Duodenal mucosa (tissue), 2 donors: ENCODE data around the gene SNRPA1.
"Not testable (repeated sequence)": the region's sequence is repeated elsewhere in the genome, so short reads cannot be mapped to it uniquely, and the experiment has no call there.

Experiments
- H3K27ac ChIP-seq: one replicate; pipeline ENCODE4 v1.7.0; 2013; ENCODE audit warnings: low read depth, low read length
- H3K27me3 ChIP-seq, 2 donors: one replicate each; pipeline ENCODE4 v1.7.0; 2013; ENCODE audit warnings: low read length in 2 of 2, control low read depth in 1 of 2; ENCODE audit not compliant: insufficient read depth in 2 of 2, control insufficient read depth in 1 of 2
- H3K36me3 ChIP-seq, 2 donors: one replicate each; pipeline ENCODE4 v1.7.0; 2013; ENCODE audit warnings: low read length in 2 of 2, control low read depth in 1 of 2; ENCODE audit not compliant: insufficient read depth in 2 of 2, control insufficient read depth in 1 of 2
- H3K4me1 ChIP-seq, 2 donors: one replicate each; pipeline ENCODE4 v1.7.0; 2013; ENCODE audit warnings: low read length in 2 of 2, control low read depth in 1 of 2; ENCODE audit not compliant: insufficient read depth in 2 of 2, control insufficient read depth in 1 of 2
- H3K4me3 ChIP-seq, 2 donors: one replicate each; pipeline ENCODE4 v1.7.0; 2013; ENCODE audit warnings: low read length in 2 of 2, low read depth in 1 of 2
- H3K9ac ChIP-seq, 2 donors: one replicate each; pipeline ENCODE4 v1.7.0; 2013; ENCODE audit warnings: low read length in 2 of 2, low read depth in 1 of 2
- H3K9me3 ChIP-seq, 2 donors: one replicate each; pipeline ENCODE4 v1.7.0; 2013; ENCODE audit warnings: low read length in 2 of 2, control low read depth in 1 of 2; ENCODE audit not compliant: control insufficient read depth in 1 of 2

The SNRPA1 gene

GRCh38 chr15:101294731-101295606 lies at the start of gene SNRPA1:
SNRPA1 (minus strand) TSS chr15:101295248; CDS start chr15:101295178, 70 bp downstream.
- Histone ChIP-seq H3K27me3 (no peaks in the 10 kb centered on the region), H3K4me3 (peak within 1 kb of the TSS; percentile 96 to 97), H3K4me1 (peaks cover 19 to 20% of the 10 kb centered on the region in 2 donors)

DNA sequence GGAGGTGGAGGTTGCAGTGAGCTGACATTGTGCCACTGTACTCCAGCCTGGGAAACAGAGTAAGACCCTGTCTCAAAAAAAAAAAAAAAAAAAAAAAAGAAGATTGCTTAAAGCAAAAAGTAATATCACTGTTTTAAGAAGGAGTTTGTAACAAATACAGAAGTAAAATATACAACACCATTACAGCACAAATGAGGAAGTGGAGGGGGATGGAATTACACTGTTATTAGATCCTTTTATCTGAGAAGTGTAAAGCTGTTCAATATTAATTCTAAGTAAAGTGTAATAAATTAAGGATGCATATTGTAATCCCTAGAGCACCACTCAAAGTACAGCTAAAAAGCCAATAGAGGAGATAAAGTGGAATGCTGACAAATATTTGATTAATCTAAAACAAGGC lies 47.0 kb upstream of the SNRPA1 start:
- peaks cover 4 to 8% of the 10 kb centered on the region in 2 donors for H3K4me1 ChIP-seq
- no peak overlapping the region for H3K27ac ChIP-seq
- no peaks in the 10 kb centered on the region for H3K9me3 ChIP-seq
- H3K4me3 ChIP-seq: no peak overlapping the region
- no peak overlapping the region for H3K9ac ChIP-seq
- peaks cover 0 to 3% of the 10 kb centered on the region in 2 donors for H3K27me3 ChIP-seq
- H3K36me3 ChIP-seq: no peaks in the 10 kb centered on the region

More at GRCh38 chr15:101294731-101295606, at the start of gene SNRPA1:
- Histone ChIP-seq H3K9ac (peak within 1 kb of the TSS; percentile 92 to 94), H3K9me3 (no peaks in the 10 kb centered on the region), H3K27ac (peak within 1 kb of the TSS; percentile 86), H3K36me3 (peaks cover 4 to 9% of the 10 kb centered on the region in 2 donors)

GRCh38 chr15:101338502-101339057 lies 43.5 kb upstream of the SNRPA1 start:
- Histone ChIP-seq H3K36me3 (no peaks in the 10 kb centered on the region), H3K27me3 (no peaks in the 10 kb centered on the region), H3K4me3 (no peak overlapping the region), H3K9me3 (peaks cover 4 to 5% of the 10 kb centered on the region in 2 donors), H3K9ac (no peak overlapping the region), H3K27ac (no peak overlapping the region), H3K4me1 (no peaks in the 10 kb centered on the region)

- no peaks in the 10 kb centered on the region for H3K36me3 ChIP-seq
- no peak overlapping the region for H3K9ac ChIP-seq
- no peaks in the 10 kb centered on the region for H3K4me1 ChIP-seq
- peaks cover 4 to 5% of the 10 kb centered on the region in 2 donors for H3K9me3 ChIP-seq
- H3K27ac ChIP-seq: no peak overlapping the region
- no peak overlapping the region for H3K4me3 ChIP-seq
- H3K27me3 ChIP-seq: no peaks in the 10 kb centered on the region
Observed at GRCh38 chr15:101337976-101338375, 42.9 kb upstream of the SNRPA1 start.

DNA sequence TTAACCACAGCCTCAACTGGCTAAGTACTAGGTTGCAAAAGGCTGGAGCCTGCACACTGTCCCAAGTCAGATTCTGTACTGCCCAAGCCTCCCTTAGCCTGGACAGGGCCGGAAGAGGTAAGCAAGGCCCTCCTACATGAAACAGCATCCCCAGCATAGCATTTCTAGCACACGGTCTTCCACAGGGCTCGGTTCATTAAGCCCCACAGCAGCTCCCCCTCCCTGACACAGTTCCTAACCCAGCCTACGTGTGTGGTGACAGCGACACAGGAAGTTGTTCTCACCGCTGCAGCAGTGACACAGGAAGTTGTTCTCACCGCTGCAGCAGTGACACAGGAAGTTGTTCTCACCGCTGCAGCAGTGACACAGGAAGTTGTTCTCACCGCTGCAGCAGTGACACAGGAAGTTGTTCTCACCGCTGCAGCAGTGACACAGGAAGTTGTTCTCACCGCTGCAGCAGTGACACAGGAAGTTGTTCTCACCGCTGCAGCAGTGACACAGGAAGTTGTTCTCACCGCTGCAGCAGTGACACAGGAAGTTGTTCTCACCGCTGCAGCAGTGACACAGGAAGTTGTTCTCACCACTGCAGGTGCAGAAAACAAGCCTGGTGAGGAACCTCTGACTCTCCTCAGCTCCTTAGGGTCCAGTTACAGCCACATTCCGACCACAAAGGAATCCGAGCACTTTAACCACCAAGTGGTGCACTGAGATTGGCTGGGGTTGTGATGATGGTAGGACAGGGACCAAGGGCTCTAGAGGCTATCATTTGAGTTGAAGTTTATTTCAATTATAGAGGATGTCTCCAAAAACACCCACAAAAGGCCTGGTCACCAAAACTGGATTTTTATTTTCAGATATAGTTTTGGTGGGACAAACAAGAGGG lies 39.1 kb upstream of the SNRPA1 start:
- not testable (repeated sequence) for H3K9ac ChIP-seq, H3K27ac ChIP-seq, H3K36me3 ChIP-seq

GRCh38 chr15:101332061-101332467 lies 37.0 kb upstream of the SNRPA1 start:
- H3K4me1 ChIP-seq: no peaks in the 10 kb centered on the region
- H3K36me3 ChIP-seq: no peaks in the 10 kb centered on the region
- H3K4me3 ChIP-seq: no peak overlapping the region
- H3K27me3 ChIP-seq: no peaks in the 10 kb centered on the region
- no peak overlapping the region for H3K27ac ChIP-seq
- H3K9ac ChIP-seq: no peak overlapping the region
- peaks cover 4 to 5% of the 10 kb centered on the region in 2 donors for H3K9me3 ChIP-seq

More for the DNA sequence above, 39.1 kb upstream of the SNRPA1 start:
- H3K27me3 ChIP-seq, H3K4me1 ChIP-seq, H3K9me3 ChIP-seq: not testable (repeated sequence)
- H3K4me3 ChIP-seq: peak overlapping the region in 1 of 2 donors; percentile 37

- H3K9ac ChIP-seq: no peak overlapping the region
Observed at GRCh38 chr15:101329867-101330380, 34.9 kb upstream of the SNRPA1 start.

DNA sequence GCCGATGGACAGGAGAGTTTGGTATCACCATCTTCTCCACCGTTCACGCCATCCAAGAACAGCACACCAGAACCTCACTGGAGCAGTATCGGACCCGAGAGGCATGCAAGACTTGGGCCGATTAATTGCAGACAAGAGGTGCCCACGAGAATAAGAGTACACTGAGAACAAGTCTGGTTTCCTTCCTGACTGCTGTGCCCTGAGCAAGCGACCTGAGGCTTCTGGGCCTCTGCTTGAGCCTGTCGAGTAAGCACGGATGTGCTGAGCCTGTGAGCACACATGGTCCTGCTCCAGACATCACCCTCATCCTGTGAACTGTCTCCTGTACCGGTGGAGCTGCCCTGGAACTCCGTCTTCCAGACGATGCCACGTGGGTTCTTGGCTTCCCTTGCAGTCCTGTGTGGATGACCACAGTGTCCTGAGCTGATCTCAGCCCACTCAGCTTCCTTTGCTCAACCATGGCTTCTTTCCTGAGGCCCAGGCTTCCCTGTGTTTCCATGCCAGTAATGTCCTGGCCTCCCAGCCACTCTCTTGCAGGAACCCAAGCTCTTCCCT lies 34.3 kb upstream of the SNRPA1 start:
- Histone ChIP-seq H3K4me3 (no peak overlapping the region), H3K9me3 (peaks cover 1 to 2% of the 10 kb centered on the region in 2 donors), H3K27me3 (no peaks in the 10 kb centered on the region), H3K36me3 (no peaks in the 10 kb centered on the region), H3K27ac (no peak overlapping the region), H3K9ac (no peak overlapping the region), H3K4me1 (peaks cover 7 to 9% of the 10 kb centered on the region in 2 donors)

More at GRCh38 chr15:101329867-101330380, 34.9 kb upstream of the SNRPA1 start:
- H3K27me3 ChIP-seq: no peaks in the 10 kb centered on the region
- H3K4me3 ChIP-seq: no peak overlapping the region
- no peaks in the 10 kb centered on the region for H3K36me3 ChIP-seq
- H3K27ac ChIP-seq: no peak overlapping the region
- peaks cover 3 to 5% of the 10 kb centered on the region in 2 donors for H3K4me1 ChIP-seq
- peaks cover 4 to 5% of the 10 kb centered on the region in 2 donors for H3K9me3 ChIP-seq

DNA sequence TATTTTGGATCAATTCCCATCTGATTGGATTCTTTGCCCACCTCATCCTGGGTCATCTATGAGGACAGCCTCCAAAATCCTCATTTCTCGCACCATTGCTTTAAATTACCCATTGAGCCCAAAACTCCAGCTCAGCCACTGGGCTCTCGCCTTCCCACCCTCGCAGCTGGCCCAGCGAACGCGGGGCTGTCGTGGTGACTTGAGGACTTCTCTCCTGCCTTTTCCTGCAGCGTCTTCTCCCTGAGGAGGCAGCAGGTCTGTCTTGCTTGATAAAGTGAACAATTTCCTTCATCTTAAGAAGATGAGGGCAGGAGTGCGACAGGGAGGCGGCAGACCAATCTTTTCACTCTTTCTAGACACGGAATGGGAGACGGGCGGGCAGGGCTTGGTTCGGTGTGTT lies 33.0 kb upstream of the SNRPA1 start:
- H3K9ac ChIP-seq: no peak overlapping the region
- H3K4me1 ChIP-seq: peaks cover 15 to 17% of the 10 kb centered on the region in 2 donors
- H3K27ac ChIP-seq: no peak overlapping the region
- no peaks in the 10 kb centered on the region for H3K36me3 ChIP-seq
- no peaks in the 10 kb centered on the region for H3K9me3 ChIP-seq
- H3K27me3 ChIP-seq: no peaks in the 10 kb centered on the region
- no peak overlapping the region for H3K4me3 ChIP-seq
